Ectodermal cell (in vitro differentiated cells): Measurements from ENCODE around the gene LPP.

Experiments
- H3K27ac ChIP-seq: 2 replicates; pipeline ENCODE4 v1.7.0; 2013; ENCODE audit warnings: mild to moderate bottlenecking, low read depth, low read length; ENCODE audit not compliant: insufficient read depth, poor library complexity, severe bottlenecking
- H3K27me3 ChIP-seq: 2 replicates; pipeline ENCODE4 v1.7.0; 2013; ENCODE audit warnings: mild to moderate bottlenecking, low read length; ENCODE audit not compliant: insufficient read depth, control insufficient read depth, poor library complexity, severe bottlenecking
- H3K36me3 ChIP-seq: one replicate; pipeline ENCODE4 v1.7.0; 2013; ENCODE audit warnings: low read length; ENCODE audit not compliant: control insufficient read depth, insufficient read depth
- H3K4me1 ChIP-seq: one replicate; pipeline ENCODE4 v1.7.0; 2013; ENCODE audit warnings: low read length; ENCODE audit not compliant: control insufficient read depth, insufficient read depth
- H3K4me3 ChIP-seq: 2 replicates; pipeline ENCODE4 v1.7.0; 2013; ENCODE audit warnings: low read depth, low read length, control low read depth; ENCODE audit not compliant: insufficient read depth
- H3K9me3 ChIP-seq: 2 replicates; pipeline ENCODE4 v1.7.0; 2013; ENCODE audit warnings: mild to moderate bottlenecking, low read length, moderate library complexity; ENCODE audit not compliant: control insufficient read depth
- WGBS, 2 experiments: methylation state at CpG; one replicate each; pipeline ENCODE4 v1.1.7; 2013; ENCODE audit warnings: missing lambda C conversion rate in 2 of 2; 5-methylcytosine and 5-hydroxymethylcytosine counted together

LPP gene

DNA sequence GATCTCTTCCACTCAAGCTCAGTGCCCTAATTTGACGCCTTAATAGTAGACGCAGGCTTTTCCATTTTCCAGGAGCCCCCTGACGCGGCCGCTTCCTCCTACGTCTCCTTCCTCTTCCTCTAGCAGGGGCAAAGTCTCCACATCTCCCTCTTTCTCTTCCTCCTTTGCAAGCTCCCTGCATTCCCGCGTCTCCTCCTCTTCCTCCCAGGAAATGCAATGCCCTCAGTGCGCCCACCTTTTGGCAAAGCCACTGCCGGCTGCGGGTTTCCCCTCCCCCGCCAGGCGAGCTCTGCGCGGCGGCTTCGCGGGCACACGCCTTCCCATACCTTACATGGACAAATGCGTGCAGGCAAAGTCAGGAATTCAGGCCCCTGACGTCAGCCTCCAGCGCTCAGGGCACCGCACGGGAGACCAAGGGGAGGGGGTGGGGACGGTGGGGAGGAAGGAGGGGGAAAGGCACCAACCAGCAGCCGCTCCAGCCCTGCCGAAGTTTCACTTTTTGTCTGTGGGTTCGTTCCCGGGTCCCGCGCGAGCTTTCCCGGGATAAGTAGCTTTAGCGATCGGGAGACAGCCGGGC is 432 bp upstream of the LPP start:
- peak overlapping the region; percentile 64 for H3K4me3 ChIP-seq
- H3K36me3 ChIP-seq, result no peaks in the 10 kb centered on the region
- 0 to 1% methylated on average over 36 of the region's 36 CpGs for WGBS, 2 experiments
- H3K4me1 ChIP-seq, result peaks cover 27% of the 10 kb centered on the region
- H3K27me3 ChIP-seq, result no peaks in the 10 kb centered on the region
- H3K9me3 ChIP-seq, result no peaks in the 10 kb centered on the region
- peak overlapping the region; percentile 94 for H3K27ac ChIP-seq

DNA sequence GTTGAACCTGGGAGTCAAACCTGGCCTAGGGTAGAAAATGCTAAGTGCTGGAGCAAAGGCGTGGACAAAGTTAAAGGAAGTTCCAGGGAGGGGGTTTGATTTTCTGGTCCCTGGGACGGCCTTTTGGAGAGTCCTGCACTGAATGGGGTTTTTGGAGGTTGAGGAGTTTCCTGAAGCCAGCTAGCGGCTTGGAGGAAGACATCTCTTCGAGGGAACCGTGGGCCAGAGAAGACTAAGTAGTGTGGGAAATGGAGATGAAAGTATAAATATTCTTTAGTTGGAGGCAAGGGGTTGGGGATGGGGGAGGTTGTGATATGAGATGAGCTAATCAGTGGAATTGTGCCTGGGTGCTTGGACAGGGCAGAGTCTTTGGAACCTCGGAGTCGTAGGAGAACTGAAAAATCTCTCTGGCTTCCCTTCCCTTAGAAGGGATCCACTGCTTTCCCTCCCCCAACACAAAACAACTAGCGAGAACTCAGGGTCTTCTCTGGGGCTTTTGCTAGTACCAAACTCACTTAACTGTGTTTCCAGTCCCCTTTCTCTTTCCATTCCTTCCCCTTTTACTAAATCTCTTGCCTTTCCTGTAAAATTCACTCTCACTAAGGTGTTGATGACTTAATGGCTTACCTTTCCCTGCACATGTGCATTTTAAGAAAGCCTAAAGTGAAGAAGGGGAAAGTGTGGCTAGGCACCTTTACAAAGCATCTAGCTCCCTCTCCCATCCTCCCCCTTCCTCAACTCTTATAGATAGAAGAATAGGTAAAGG is 1.0 kb downstream of the LPP start:
- peak overlapping the region; percentile 64 for H3K4me3 ChIP-seq
- H3K27ac ChIP-seq, result peak overlapping the region; percentile 94
- H3K27me3 ChIP-seq, result no peaks in the 10 kb centered on the region
- H3K36me3 ChIP-seq, result no peaks in the 10 kb centered on the region
- no peaks in the 10 kb centered on the region for H3K9me3 ChIP-seq
- 58 to 66% methylated on average over 8 of the region's 8 CpGs for WGBS, 2 experiments
- H3K4me1 ChIP-seq, result peaks cover 27% of the 10 kb centered on the region

DNA sequence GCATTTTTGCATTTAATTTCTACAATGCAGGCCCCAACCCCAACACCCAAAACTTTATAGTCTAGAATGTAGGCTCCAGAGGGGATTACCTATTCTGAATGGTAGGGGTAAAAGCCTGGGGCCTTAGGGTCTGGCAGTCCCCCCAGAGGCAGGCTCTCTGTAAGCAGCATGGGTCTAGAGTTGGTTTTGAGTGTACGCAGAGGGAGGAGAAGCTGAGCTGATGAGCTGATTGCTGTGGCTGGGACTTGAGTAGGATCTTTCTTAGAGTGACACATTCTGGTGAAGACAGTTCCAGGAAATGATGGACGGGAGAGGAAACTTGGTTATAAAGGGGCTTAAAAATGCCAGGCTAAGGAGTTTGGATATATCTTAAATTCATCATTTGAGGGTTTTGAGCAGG is 2.1 kb downstream of the LPP start:
- H3K4me1 ChIP-seq, result peaks cover 27% of the 10 kb centered on the region
- no peaks in the 10 kb centered on the region for H3K27me3 ChIP-seq
- H3K4me3 ChIP-seq, result no peak overlapping the region
- H3K36me3 ChIP-seq, result no peaks in the 10 kb centered on the region
- 78 to 94% methylated on average over 2 of the region's 2 CpGs for WGBS, 2 experiments
- H3K27ac ChIP-seq, result no peak overlapping the region
- no peaks in the 10 kb centered on the region for H3K9me3 ChIP-seq

DNA sequence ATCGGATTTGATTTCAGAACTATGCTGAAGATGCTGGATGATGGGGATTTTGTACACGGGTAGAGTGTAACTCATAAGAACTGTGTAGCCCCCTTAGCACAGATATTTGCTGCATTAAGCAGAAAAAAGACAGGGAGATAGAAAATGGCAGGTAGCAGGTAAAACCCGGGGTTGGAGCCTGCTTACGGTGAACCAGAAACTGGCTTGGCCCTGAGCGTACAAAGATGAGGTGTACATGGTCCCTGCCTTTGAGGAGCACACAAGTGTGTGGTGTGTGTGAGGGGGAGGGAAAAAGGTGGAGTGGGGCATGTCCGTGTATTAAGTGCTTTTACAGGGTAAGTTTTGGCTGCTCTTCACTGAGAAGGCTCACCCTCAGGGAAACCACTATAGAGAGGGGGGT is 3.5 kb downstream of the LPP start:
- 90 to 95% methylated on average over 6 of the region's 6 CpGs for WGBS, 2 experiments
- Histone ChIP-seq H3K4me1 (peaks cover 24% of the 10 kb centered on the region), H3K27me3 (no peaks in the 10 kb centered on the region), H3K9me3 (no peaks in the 10 kb centered on the region), H3K27ac (no peak overlapping the region), H3K36me3 (no peaks in the 10 kb centered on the region), H3K4me3 (no peak overlapping the region)

DNA sequence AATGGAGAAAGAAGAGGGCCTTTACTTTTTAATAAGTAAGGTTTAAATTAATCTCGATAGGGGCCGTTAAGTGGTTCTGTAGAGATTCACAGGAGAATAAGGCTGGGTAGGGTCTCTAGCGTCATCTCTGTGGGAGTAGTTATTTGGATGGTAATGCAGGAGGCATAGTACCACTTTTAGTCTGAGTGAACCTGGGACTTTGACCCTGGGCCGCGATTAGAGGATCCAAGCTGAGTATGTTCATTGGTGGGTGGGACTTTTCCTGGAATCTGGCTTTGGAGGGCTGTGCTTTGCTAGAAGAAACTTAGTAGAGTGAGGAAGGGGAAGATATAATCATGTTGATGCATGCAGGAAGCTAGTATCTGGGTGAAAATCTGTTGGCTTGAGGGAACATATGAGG is 4.0 kb downstream of the LPP start:
- H3K27me3 ChIP-seq, result no peaks in the 10 kb centered on the region
- WGBS, 2 experiments, result 90% methylated on average over 5 of the region's 5 CpGs
- H3K36me3 ChIP-seq, result no peaks in the 10 kb centered on the region
- no peaks in the 10 kb centered on the region for H3K9me3 ChIP-seq
- H3K4me1 ChIP-seq, result peaks cover 19% of the 10 kb centered on the region
- no peak overlapping the region for H3K27ac ChIP-seq
- H3K4me3 ChIP-seq, result no peak overlapping the region

DNA sequence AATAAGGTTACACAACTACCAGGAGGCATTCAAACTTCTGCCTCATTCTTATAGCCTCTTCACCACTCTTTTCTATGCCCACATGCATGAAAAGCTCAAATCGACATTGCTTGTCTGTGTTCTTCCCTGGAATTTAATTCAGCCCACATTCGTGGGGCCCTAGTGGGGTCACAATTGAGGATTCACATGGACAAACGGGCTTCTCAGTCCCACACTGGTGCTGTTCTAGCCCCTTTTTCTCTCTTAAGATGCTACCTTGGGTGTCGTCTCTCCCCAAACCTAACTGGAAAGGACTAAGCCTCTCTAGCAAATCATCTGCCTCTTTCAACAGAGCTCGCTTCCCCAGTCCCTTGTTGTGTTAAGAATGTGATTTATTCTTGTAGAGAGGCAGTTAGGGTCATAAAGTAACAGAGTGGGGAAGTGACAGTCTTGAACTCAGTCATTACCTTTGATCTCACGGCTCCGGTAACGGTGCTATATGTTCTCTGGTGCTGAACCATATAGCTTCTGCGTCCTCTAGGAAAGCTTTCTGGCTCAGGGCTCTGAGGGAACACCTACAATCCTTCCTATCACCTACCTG is 4.9 kb downstream of the LPP start:
- 86 to 88% methylated on average over 9 of the region's 9 CpGs for WGBS, 2 experiments
- H3K4me3 ChIP-seq, result no peak overlapping the region
- H3K27ac ChIP-seq, result no peak overlapping the region
- H3K9me3 ChIP-seq, result no peaks in the 10 kb centered on the region
- no peaks in the 10 kb centered on the region for H3K27me3 ChIP-seq
- peaks cover 17% of the 10 kb centered on the region for H3K4me1 ChIP-seq
- no peaks in the 10 kb centered on the region for H3K36me3 ChIP-seq

DNA sequence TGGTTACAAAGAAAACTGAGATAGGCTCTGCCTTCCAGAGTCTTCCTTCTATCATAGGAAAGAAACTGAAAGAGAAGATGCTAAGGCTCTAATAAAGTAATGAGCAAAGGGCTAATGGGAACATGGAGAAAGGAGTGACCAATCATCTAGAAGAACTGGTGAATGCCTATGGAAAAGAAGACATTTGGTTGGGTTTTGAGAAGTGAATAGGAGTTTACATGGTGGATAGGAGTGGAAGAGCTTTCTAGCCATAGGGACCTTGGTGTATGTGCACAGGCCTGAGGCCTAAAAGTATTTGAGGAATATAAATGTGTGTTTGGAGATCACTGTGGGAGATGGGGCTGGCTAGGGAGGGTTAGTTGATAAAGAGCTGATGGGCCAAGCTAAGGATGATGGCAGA is 6.8 kb downstream of the LPP start:
- H3K36me3 ChIP-seq, result no peaks in the 10 kb centered on the region
- no peak overlapping the region for H3K27ac ChIP-seq
- no peak overlapping the region for H3K4me3 ChIP-seq
- peaks cover 7% of the 10 kb centered on the region for H3K4me1 ChIP-seq
- H3K9me3 ChIP-seq, result no peaks in the 10 kb centered on the region
- H3K27me3 ChIP-seq, result no peaks in the 10 kb centered on the region

DNA sequence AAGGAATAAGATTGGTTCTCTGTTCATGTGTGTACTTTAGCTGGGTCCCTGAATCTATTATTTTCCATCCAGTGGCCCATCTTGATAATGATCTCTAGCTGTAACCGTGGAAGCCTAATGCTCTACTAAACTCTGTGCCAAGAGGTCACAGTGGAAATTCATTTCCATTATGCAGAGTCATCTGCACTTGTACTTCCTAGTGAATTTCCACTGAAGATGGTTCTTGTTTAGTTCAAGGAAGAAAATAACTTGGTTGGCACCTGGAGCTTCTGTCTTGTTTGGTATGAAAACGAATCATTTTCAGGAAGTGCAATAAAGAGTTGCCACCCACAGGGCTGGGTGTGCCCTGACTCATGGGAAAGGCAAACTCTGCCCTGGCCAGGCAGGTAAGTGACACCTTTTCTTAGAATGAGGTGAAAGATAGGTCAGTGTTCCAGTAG is 10.3 kb downstream of the LPP start:
- Histone ChIP-seq H3K27ac (no peak overlapping the region), H3K27me3 (no peaks in the 10 kb centered on the region), H3K9me3 (no peaks in the 10 kb centered on the region), H3K4me1 (no peaks in the 10 kb centered on the region), H3K4me3 (no peak overlapping the region), H3K36me3 (no peaks in the 10 kb centered on the region)
- WGBS, 2 experiments, result 86 to 97% methylated on average over 2 of the region's 2 CpGs

DNA sequence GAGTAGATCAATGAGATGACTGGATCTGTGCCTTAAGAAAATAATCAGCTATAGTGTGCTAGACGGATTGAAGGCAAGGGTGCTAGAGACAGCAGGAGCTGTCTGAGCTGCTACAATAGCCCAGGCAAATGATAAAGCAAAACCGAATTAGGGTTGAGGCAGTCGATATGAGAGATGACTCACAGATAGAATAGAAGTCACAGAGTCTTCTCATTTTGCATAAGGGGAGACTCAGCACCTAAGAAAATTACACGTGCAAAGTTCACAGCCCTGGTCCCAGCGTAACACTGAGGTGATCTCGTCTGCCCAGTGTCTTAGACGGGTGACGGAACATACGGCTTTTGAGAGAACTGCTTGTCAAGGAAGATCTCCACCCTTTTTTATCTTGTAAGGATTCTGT is 11.6 kb downstream of the LPP start:
- Histone ChIP-seq H3K4me1 (no peaks in the 10 kb centered on the region), H3K9me3 (no peaks in the 10 kb centered on the region), H3K4me3 (no peak overlapping the region), H3K27ac (no peak overlapping the region), H3K36me3 (no peaks in the 10 kb centered on the region), H3K27me3 (no peaks in the 10 kb centered on the region)
- 94% methylated on average over 9 of the region's 9 CpGs for WGBS, 2 experiments

DNA sequence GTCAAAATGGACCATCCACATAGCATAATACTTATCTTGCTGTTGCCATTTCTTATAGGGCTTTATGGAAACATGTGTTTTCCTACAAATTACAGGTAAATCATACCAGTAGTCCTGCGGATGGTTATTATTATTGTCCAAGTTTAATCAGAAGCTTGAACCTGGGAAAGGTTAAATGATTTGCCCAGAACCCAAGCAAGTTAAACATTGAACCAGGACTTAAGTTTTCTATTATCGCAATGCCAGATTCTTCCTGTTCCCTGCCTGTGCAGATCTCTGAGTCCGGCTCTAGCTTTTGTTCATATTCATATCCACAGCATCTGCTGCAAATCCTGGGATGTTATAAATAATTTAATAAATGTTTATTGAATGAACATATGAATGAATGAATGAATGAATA is 12.5 kb downstream of the LPP start:
- Histone ChIP-seq H3K36me3 (no peaks in the 10 kb centered on the region), H3K27ac (no peak overlapping the region), H3K27me3 (no peaks in the 10 kb centered on the region), H3K9me3 (no peaks in the 10 kb centered on the region), H3K4me3 (no peak overlapping the region), H3K4me1 (no peaks in the 10 kb centered on the region)
- WGBS, 2 experiments, result 93 to 94% methylated on average over 3 of the region's 3 CpGs
